ENCODE data around the gene RGS11.

RGS11 gene

DNA sequence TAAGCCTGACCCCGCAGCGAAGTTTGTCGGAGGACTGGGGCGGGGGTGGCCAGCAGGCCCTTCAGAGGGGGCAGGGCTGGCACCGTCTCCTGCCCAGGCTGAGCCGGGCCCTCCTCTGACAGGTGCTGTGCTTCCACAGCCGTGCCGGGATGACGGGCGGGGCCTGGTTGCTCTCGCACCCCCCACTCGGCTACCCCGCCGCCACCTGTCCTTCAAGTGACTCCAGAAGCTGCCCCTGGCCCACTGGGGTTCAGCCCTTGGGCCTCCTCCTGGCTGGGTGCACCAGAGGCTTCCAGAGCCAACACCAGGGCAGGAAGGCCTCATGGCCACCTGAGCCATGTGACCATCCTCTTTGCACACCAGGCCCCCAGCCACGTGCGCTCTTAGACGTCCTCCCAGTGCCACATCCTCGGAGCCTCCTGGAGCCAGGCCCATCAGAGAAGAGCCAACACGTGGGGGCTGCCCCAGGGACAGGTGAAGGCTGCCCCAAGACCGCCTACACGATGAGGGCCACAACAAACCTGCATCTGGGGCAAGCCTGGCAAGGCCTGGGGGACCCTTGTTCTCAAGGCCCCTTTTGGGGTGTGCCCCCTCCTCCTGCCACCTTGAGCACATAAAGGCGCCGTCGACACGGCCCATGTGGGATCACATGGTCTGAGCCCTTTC, 14.4 kb upstream of the RGS11 start:
- Histone ChIP-seq H3K27me3 (replicated peaks; ENCODE audit: control insufficient read depth, insufficient read depth, low read length) (no peaks in the 10 kb centered on the region), H3K36me3 (ENCODE audit: control insufficient read depth, insufficient read depth, low read length) (peaks cover 15% of the 10 kb centered on the region), H3K4me3 (replicated peaks; ENCODE audit: low read depth, low read length) (no peak overlapping the region)
- TF ChIP-seq, protein P1, sequence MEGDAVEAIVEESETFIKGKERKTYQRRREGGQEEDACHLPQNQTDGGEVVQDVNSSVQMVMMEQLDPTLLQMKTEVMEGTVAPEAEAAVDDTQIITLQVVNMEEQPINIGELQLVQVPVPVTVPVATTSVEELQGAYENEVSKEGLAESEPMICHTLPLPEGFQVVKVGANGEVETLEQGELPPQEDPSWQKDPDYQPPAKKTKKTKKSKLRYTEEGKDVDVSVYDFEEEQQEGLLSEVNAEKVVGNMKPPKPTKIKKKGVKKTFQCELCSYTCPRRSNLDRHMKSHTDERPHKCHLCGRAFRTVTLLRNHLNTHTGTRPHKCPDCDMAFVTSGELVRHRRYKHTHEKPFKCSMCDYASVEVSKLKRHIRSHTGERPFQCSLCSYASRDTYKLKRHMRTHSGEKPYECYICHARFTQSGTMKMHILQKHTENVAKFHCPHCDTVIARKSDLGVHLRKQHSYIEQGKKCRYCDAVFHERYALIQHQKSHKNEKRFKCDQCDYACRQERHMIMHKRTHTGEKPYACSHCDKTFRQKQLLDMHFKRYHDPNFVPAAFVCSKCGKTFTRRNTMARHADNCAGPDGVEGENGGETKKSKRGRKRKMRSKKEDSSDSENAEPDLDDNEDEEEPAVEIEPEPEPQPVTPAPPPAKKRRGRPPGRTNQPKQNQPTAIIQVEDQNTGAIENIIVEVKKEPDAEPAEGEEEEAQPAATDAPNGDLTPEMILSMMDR (IDR thresholded peaks at IDR 0.05; ENCODE audit: insufficient read depth, low read length, poor library complexity, severe bottlenecking), result no peak
- no peak for DNase-seq (ENCODE audit: extremely low read depth, insufficient read length)

DNA sequence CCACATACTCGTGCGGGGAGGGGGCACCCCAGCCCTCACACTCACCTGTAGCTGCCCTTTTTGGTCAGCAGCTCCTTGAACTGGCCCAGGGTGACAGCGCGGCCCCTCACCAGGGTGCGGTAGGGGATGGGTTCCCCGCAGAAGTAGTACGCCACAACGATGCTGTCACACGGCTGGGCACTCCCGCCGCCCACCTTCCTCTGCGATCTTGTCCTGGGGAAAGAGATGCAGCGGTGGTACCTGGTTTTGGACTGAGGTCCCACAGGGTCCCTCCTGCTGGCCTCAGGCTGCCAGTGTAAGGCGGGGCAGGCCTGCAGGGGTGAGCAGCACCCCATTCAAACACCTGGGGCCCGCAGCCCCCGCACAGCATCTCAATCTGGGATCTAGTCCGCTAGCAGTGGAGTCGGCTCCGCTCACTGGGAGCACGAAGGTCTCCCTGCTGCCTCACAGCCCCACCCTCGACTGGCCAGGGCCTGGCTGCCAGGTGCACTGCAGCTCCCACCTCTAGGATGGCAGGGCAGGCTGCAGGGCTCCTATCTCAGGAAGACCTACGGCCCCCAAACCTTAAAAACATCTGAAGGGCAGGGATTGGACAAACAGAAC, 13.8 kb upstream of the RGS11 start:
- DNase-seq (ENCODE audit: extremely low read depth, insufficient read length), result no peak
- Histone ChIP-seq H3K4me3 (replicated peaks; ENCODE audit: low read depth, low read length) (no peak overlapping the region), H3K36me3 (ENCODE audit: control insufficient read depth, insufficient read depth, low read length) (peaks cover 15% of the 10 kb centered on the region), H3K27me3 (replicated peaks; ENCODE audit: control insufficient read depth, insufficient read depth, low read length) (no peaks in the 10 kb centered on the region)
- TF ChIP-seq, protein P1 (IDR thresholded peaks at IDR 0.05; ENCODE audit: insufficient read depth, low read length, poor library complexity, severe bottlenecking), result no peak

DNA sequence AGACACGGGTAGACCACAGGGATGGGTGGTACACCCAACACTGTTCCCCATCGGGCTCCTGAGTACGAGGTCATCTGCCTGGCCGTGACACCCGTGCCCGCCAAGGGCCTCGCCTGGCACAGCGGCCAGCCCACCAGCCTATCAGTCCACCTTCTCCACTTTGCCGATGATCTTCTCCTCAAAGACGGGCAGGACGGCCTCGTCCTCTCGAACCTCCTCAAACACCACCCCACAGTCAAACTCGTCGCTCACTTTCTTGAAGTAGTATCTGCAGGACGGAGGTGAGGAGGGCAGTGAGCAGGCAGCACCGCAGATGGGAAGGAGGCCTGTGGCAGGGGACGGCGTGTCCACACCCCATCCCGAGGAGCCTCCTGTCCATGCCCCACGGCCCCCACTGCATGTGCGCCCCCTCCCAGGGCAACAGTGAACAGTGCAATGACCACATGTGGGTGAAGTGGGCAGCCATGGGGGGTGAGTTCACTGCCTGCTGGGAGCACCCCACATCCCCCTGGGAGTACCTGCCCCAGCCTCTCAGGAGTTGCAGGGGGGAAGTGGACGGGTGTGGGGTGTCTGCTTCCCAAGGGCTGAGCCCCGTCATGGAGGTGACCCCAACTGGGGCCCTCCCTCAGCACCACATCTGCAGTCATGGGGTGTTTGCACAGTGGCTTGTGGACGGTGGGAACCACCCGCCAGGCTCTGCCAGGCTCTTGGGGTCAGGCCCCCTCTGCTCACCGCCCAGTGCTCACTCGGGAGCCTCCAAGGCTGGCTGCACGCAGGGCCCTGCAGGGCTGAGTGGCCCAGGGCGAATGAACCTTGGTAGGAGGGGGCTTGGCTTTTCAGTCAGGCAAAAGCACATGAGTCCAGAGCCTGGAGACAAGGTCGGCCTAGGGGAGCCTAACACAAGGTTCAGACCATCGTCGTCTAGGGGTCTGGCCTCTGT, 12.5 kb upstream of the RGS11 start:
- DNase-seq (ENCODE audit: extremely low read depth, insufficient read length), result no peak
- TF ChIP-seq, protein P1 (IDR thresholded peaks at IDR 0.05; ENCODE audit: insufficient read depth, low read length, poor library complexity, severe bottlenecking), result no peak
- Histone ChIP-seq H3K27me3 (replicated peaks; ENCODE audit: control insufficient read depth, insufficient read depth, low read length) (no peaks in the 10 kb centered on the region), H3K36me3 (ENCODE audit: control insufficient read depth, insufficient read depth, low read length) (peaks cover 15% of the 10 kb centered on the region), H3K4me3 (replicated peaks; ENCODE audit: low read depth, low read length) (no peak overlapping the region)

DNA sequence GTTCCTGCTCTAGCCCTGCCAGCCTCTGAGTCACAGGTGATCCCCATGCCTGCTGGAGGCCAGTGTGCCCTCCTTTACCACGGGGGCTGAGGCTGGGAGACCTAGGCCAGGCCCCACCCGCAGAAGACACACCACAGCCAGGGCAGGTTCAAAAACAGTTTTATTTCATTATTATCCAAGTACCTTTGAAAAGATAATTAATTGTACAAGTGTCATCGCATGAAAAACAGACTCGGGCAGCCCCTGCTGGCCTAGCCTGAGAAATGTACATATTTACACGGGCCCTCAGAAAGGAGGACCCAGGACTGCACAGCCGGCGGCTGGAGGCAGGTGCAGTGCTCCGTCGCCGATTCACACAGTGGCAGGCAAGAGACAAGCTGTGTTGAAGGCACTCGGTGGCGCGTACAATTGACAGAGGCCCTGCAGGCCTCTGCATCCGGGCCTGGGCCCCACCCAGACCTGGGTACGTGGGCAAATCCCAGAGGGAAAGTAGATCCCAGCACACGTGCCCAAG, 11.6 kb upstream of the RGS11 start:
- Histone ChIP-seq H3K36me3 (ENCODE audit: control insufficient read depth, insufficient read depth, low read length) (peaks cover 10% of the 10 kb centered on the region), H3K27me3 (replicated peaks; ENCODE audit: control insufficient read depth, insufficient read depth, low read length) (no peaks in the 10 kb centered on the region), H3K4me3 (replicated peaks; ENCODE audit: low read depth, low read length) (no peak overlapping the region)
- no peak for DNase-seq (ENCODE audit: extremely low read depth, insufficient read length)
- TF ChIP-seq, protein P1 (IDR thresholded peaks at IDR 0.05; ENCODE audit: insufficient read depth, low read length, poor library complexity, severe bottlenecking), result no peak

DNA sequence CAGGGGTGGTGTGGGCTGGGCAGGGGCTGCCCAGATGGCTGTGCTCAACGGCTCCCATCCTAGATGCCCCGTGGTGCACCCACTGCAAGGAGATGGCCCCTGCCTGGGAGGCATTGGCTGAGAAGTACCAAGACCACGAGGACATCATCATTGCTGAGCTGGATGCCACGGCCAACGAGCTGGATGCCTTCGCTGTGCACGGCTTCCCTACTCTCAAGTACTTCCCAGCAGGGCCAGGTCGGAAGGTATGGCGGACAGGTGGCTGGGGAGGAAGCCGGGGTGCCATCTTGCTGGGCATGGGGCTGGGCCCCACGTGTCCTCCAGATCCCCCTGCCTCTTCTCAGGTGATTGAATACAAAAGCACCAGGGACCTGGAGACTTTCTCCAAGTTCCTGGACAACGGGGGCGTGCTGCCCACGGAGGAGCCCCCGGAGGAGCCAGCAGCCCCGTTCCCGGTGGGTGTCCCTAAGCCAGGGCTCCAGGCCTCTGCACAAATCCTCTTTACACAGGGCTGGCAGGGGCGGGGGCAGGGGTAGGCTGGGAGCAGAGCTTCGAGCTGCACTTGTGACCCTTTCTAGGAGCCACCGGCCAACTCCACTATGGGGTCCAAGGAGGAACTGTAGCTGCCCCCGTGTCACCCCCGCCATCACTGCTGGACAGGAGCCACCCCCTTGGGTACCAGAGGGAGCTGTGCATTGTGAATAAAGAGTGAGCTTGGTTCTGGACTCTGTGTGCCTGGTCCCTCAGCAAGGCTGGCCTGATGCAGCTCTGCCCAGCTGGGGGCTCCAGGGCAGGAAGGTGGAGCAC, 10.9 kb upstream of the RGS11 start:
- TF ChIP-seq, protein P1 (IDR thresholded peaks at IDR 0.05; ENCODE audit: insufficient read depth, low read length, poor library complexity, severe bottlenecking), result no peak

More for the DNA sequence above, 10.9 kb upstream of the RGS11 start:
- Histone ChIP-seq H3K4me3 (replicated peaks; ENCODE audit: low read depth, low read length) (no peak overlapping the region), H3K36me3 (ENCODE audit: control insufficient read depth, insufficient read depth, low read length) (peaks cover 10% of the 10 kb centered on the region), H3K27me3 (replicated peaks; ENCODE audit: control insufficient read depth, insufficient read depth, low read length) (no peaks in the 10 kb centered on the region)
- DNase-seq (ENCODE audit: extremely low read depth, insufficient read length), result no peak

Measured in GM06990 (cell line).